HEK293 (cell line): Measurements from ENCODE around the gene MTURN.

Experiments used
- CTCF ChIA-PET: fragments of 350-600 bp; formaldehyde crosslinking; extraction: SDS; loops from one replicate; lab custom pipeline; 2021; ENCODE audit warnings: antibody characterized with exemption; lab: Yijun Ruan, JAX
- POLR2A ChIA-PET: fragments of 300-600 bp; formaldehyde crosslinking; extraction: SDS; loops from one replicate; lab custom pipeline; 2020; ENCODE audit warnings: antibody characterized with exemption, inconsistent platforms; lab: Yijun Ruan, JAX
- H3K27ac ChIP-seq: fragments of 200-500 bp; sonication (Bioruptor generic); 2 replicates; pipeline ENCODE4 v1.5.1; 2014; ENCODE audit warnings: low read depth, low read length, control low read depth, inconsistent platforms; ENCODE audit errors: extremely low read depth
- H3K36me3 ChIP-seq, 2 experiments: fragments of 200-500 bp in 1 of 2; sonication (Bioruptor generic) in 1 of 2; 1 replicate in 1 of 2; 2 replicates in 1 of 2; pipeline ENCODE4 v1.5.1; 2014 to 2017; ENCODE audit warnings: inconsistent platforms in 2 of 2, low read length in 2 of 2; ENCODE audit not compliant: control insufficient read depth in 2 of 2, insufficient read depth in 1 of 2
- H3K4me1 ChIP-seq: fragments of 200-500 bp; sonication (Bioruptor generic); 2 replicates; pipeline ENCODE4 v1.5.1; 2014; ENCODE audit warnings: mild to moderate bottlenecking, low read length, inconsistent platforms; ENCODE audit not compliant: control insufficient read depth, insufficient read depth
- H3K4me3 ChIP-seq: 2 replicates; pipeline ENCODE4 v1.5.1; 2011; ENCODE audit warnings: low read depth, mild to moderate bottlenecking, control low read depth, low read length, moderate library complexity
- H3K9me3 ChIP-seq: fragments of 200-500 bp; sonication (Bioruptor generic); 2 replicates; pipeline ENCODE4 v1.5.1; 2014; ENCODE audit warnings: low read depth, low read length, inconsistent platforms; ENCODE audit not compliant: control insufficient read depth, insufficient read depth
- HOXD13 ChIP-seq: sonication (generic); formaldehyde crosslinking; IDR thresholded peaks from 2 replicates; pipeline ENCODE4 v1.8.0; 2022; ENCODE audit warnings: missing genetic modification reagents, borderline replicate concordance
- SCRT1 ChIP-seq: fragments of 450-650 bp; formaldehyde crosslinking; IDR thresholded peaks from 2 replicates; pipeline ENCODE4 v1.5.1; 2016; ENCODE audit warnings: missing biosample characterization, missing genetic modification characterization, borderline replicate concordance
- SP2 ChIP-seq: fragments of 450-650 bp; formaldehyde crosslinking; IDR thresholded peaks from 2 replicates; pipeline ENCODE4 v1.5.1; 2016; ENCODE audit warnings: missing biosample characterization, missing genetic modification characterization
- ZBTB8A ChIP-seq: fragments of 450-650 bp; formaldehyde crosslinking; IDR thresholded peaks from 2 replicates; pipeline ENCODE4 v1.5.1; 2016; ENCODE audit warnings: missing biosample characterization, missing genetic modification characterization
- ZFHX2 ChIP-seq: fragments of 450-650 bp; formaldehyde crosslinking; conservative IDR thresholded peaks from 2 replicates; pipeline ENCODE4 v1.5.1; 2016; ENCODE audit warnings: missing biosample characterization, missing genetic modification characterization
- ZNF221 ChIP-seq: fragments of 450-650 bp; formaldehyde crosslinking; IDR thresholded peaks from 2 replicates; pipeline ENCODE4 v1.5.1; 2017; ENCODE audit warnings: missing biosample characterization, missing genetic modification characterization, borderline replicate concordance
- ZNF23 ChIP-seq: fragments of 450-650 bp; formaldehyde crosslinking; IDR thresholded peaks from 2 replicates; pipeline ENCODE4 v1.5.1; 2016; ENCODE audit warnings: missing biosample characterization, missing genetic modification characterization, borderline replicate concordance
- ZNF274 ChIP-seq, 2 experiments: fragments of 200-500 bp in 1 of 2; fragments of 450-650 bp in 1 of 2; sonication (Bioruptor generic) in 1 of 2; formaldehyde crosslinking in 1 of 2; IDR thresholded peaks; 2 replicates each; pipeline versions ENCODE4 v1.5.1 to v1.6.1; 2014 to 2016; ENCODE audit warnings: borderline replicate concordance in 1 of 2, inconsistent platforms in 1 of 2, low read length in 1 of 2, missing biosample characterization in 1 of 2, missing genetic modification characterization in 1 of 2
- ZNF280D ChIP-seq: fragments of 450-650 bp; formaldehyde crosslinking; IDR thresholded peaks from 2 replicates; pipeline ENCODE4 v1.5.1; 2016; ENCODE audit warnings: missing biosample characterization, missing genetic modification characterization
- ZNF354C ChIP-seq: fragments of 450-650 bp; formaldehyde crosslinking; IDR thresholded peaks from 2 replicates; pipeline ENCODE4 v1.5.1; 2016; ENCODE audit warnings: missing biosample characterization, missing genetic modification characterization, low read depth, borderline replicate concordance
- ZNF433 ChIP-seq: fragments of 450-650 bp; formaldehyde crosslinking; IDR thresholded peaks from 2 replicates; pipeline ENCODE4 v1.5.1; 2016; ENCODE audit warnings: missing biosample characterization, missing genetic modification characterization, low read depth
- ZNF514 ChIP-seq: fragments of 450-650 bp; formaldehyde crosslinking; IDR thresholded peaks from 2 replicates; pipeline ENCODE4 v1.5.1; 2016; ENCODE audit warnings: missing biosample characterization, missing genetic modification characterization
- ZNF555 ChIP-seq: fragments of 450-650 bp; formaldehyde crosslinking; conservative IDR thresholded peaks from 2 replicates; pipeline ENCODE4 v1.5.1; 2017; ENCODE audit warnings: missing biosample characterization, mild to moderate bottlenecking, missing genetic modification characterization, inconsistent platforms
- ZNF580 ChIP-seq: fragments of 450-650 bp; formaldehyde crosslinking; IDR thresholded peaks from 2 replicates; pipeline ENCODE4 v1.5.1; 2016; ENCODE audit warnings: missing biosample characterization, missing genetic modification characterization
- ZNF623 ChIP-seq: fragments of 450-650 bp; formaldehyde crosslinking; IDR thresholded peaks from 2 replicates; pipeline ENCODE4 v1.5.1; 2016; ENCODE audit warnings: missing biosample characterization, missing genetic modification characterization
- ZNF76 ChIP-seq: fragments of 450-650 bp; formaldehyde crosslinking; IDR thresholded peaks from 2 replicates; pipeline ENCODE4; 2016; ENCODE audit warnings: low read depth, missing biosample characterization, missing genetic modification characterization, borderline replicate concordance
- ZNF776 ChIP-seq: fragments of 450-650 bp; formaldehyde crosslinking; IDR thresholded peaks from 2 replicates; pipeline ENCODE4 v1.5.0; 2017; ENCODE audit warnings: missing biosample characterization, missing genetic modification characterization, borderline replicate concordance
- TF ChIP-seq, protein P1 (sequence below): fragments of 450-650 bp; formaldehyde crosslinking; IDR thresholded peaks from 2 replicates; pipeline ENCODE4 v1.5.1; 2017; ENCODE audit warnings: missing biosample characterization, missing genetic modification characterization
- TF ChIP-seq, protein P2 (sequence below): fragments of 450-650 bp; IDR thresholded peaks from 2 replicates; pipeline ENCODE4 v1.5.1; 2018; ENCODE audit warnings: missing biosample characterization, missing genetic modification characterization
- TF ChIP-seq, protein P3 (sequence below): fragments of 450-650 bp; formaldehyde crosslinking; conservative IDR thresholded peaks from 2 replicates; pipeline ENCODE4 v1.5.1; 2016; ENCODE audit warnings: low read depth, missing biosample characterization, missing genetic modification characterization

Gene MTURN

GRCh38 chr7:30155481-30155880 lies 20.7 kb downstream of the MTURN start:
- peaks cover 0 to 12% of the 10 kb centered on the region in 2 experiments; a peak in 1 of 3 replicates for H3K36me3 ChIP-seq
- no peak overlapping the region for H3K27ac ChIP-seq
- TF ChIP-seq ZNF623 (tag by site-specific recombination) (no peak), ZNF274 (IDR thresholded peaks at IDR 0.05; ENCODE audit: low read length) (no peak), ZNF274 (tag by site-specific recombination; IDR thresholded peaks at IDR 0.05; ENCODE audit: borderline replicate concordance) (no peak), ZNF555 (no peak), ZNF23 (no peak)
- H3K9me3 ChIP-seq: no peaks in the 10 kb centered on the region
- ChIA-PET POLR2A (no interaction called here), CTCF (interaction anchor here (0.8 kb wide), 1 partner anchor 9 kb away, joined by 4 read pairs; no protein-coding TSS in a partner anchor)
- no peak overlapping the region for H3K4me3 ChIP-seq
- H3K4me1 ChIP-seq: no peaks in the 10 kb centered on the region; the same call in 1 of the 2 replicates

DNA sequence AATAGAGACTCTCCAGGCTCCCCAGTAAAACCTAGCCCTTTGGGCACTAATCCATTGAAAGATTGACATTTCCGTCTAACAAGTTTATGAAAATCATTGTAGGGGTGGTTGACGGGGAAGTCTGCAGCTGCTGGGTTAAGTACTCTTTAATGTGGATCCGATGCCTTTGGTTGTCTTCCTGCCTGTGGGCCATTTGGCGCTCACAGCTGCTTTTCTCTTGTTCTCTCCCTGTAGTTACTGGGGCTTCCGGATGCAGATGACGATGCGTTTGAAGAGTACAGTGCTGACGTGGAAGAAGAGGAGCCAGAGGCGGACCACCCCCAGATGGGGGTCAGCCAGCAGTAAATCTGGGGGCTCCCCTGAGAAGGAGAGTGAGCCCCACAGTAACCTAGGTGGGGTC lies 22.4 kb downstream of the MTURN start:
- TF ChIP-seq SCRT1: no peak
- TF ChIP-seq SP2 (tag by site-specific recombination): no peak
- TF ChIP-seq, protein P1, sequence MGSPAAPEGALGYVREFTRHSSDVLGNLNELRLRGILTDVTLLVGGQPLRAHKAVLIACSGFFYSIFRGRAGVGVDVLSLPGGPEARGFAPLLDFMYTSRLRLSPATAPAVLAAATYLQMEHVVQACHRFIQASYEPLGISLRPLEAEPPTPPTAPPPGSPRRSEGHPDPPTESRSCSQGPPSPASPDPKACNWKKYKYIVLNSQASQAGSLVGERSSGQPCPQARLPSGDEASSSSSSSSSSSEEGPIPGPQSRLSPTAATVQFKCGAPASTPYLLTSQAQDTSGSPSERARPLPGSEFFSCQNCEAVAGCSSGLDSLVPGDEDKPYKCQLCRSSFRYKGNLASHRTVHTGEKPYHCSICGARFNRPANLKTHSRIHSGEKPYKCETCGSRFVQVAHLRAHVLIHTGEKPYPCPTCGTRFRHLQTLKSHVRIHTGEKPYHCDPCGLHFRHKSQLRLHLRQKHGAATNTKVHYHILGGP (tag by site-specific recombination): no peak
- no peak for TF ChIP-seq ZNF433 (tag by site-specific recombination)
- no peak for TF ChIP-seq ZFHX2 (tag by site-specific recombination)
- no peak for TF ChIP-seq ZNF221 (tag by site-specific recombination)
- no peak for TF ChIP-seq ZNF776 (tag by site-specific recombination)
- TF ChIP-seq ZNF514: no peak
- TF ChIP-seq ZNF76 (tag by site-specific recombination): no peak
- no peak for TF ChIP-seq ZNF280D (tag by site-specific recombination)
- Histone ChIP-seq H3K9me3 (no peaks in the 10 kb centered on the region), H3K36me3 (peaks cover 0 to 5% of the 10 kb centered on the region in 2 experiments; a peak in 1 of 3 replicates), H3K4me3 (no peak overlapping the region), H3K27ac (no peak overlapping the region), H3K4me1 (peaks cover 6% of the 10 kb centered on the region)
- ChIA-PET CTCF (interaction anchor here (0.7 to 1.2 kb wide), 2 partner anchors 407 to 591 kb away, joined by 4 read pairs; no protein-coding TSS in a partner anchor), POLR2A (no interaction called here)

GRCh38 chr7:30159163-30159562 lies 24.4 kb downstream of the MTURN start:
- CTCF ChIA-PET: interaction anchor here (0.6 to 1.7 kb wide), 4 partner anchors 8 to 310 kb away, joined by 3 to 4 read pairs (median 4); no protein-coding TSS in a partner anchor

More at GRCh38 chr7:30159163-30159562, 24.4 kb downstream of the MTURN start:
- no peaks in the 10 kb centered on the region for H3K36me3 ChIP-seq
- TF ChIP-seq ZNF354C (tag by site-specific recombination) (no peak), ZBTB8A (tag by site-specific recombination) (no peak), HOXD13 (no peak), ZNF580 (tag by site-specific recombination) (no peak)
- TF ChIP-seq, protein P2, sequence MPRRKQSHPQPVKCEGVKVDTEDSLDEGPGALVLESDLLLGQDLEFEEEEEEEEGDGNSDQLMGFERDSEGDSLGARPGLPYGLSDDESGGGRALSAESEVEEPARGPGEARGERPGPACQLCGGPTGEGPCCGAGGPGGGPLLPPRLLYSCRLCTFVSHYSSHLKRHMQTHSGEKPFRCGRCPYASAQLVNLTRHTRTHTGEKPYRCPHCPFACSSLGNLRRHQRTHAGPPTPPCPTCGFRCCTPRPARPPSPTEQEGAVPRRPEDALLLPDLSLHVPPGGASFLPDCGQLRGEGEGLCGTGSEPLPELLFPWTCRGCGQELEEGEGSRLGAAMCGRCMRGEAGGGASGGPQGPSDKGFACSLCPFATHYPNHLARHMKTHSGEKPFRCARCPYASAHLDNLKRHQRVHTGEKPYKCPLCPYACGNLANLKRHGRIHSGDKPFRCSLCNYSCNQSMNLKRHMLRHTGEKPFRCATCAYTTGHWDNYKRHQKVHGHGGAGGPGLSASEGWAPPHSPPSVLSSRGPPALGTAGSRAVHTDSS (tag by site-specific recombination): no peak
- TF ChIP-seq, protein P3, sequence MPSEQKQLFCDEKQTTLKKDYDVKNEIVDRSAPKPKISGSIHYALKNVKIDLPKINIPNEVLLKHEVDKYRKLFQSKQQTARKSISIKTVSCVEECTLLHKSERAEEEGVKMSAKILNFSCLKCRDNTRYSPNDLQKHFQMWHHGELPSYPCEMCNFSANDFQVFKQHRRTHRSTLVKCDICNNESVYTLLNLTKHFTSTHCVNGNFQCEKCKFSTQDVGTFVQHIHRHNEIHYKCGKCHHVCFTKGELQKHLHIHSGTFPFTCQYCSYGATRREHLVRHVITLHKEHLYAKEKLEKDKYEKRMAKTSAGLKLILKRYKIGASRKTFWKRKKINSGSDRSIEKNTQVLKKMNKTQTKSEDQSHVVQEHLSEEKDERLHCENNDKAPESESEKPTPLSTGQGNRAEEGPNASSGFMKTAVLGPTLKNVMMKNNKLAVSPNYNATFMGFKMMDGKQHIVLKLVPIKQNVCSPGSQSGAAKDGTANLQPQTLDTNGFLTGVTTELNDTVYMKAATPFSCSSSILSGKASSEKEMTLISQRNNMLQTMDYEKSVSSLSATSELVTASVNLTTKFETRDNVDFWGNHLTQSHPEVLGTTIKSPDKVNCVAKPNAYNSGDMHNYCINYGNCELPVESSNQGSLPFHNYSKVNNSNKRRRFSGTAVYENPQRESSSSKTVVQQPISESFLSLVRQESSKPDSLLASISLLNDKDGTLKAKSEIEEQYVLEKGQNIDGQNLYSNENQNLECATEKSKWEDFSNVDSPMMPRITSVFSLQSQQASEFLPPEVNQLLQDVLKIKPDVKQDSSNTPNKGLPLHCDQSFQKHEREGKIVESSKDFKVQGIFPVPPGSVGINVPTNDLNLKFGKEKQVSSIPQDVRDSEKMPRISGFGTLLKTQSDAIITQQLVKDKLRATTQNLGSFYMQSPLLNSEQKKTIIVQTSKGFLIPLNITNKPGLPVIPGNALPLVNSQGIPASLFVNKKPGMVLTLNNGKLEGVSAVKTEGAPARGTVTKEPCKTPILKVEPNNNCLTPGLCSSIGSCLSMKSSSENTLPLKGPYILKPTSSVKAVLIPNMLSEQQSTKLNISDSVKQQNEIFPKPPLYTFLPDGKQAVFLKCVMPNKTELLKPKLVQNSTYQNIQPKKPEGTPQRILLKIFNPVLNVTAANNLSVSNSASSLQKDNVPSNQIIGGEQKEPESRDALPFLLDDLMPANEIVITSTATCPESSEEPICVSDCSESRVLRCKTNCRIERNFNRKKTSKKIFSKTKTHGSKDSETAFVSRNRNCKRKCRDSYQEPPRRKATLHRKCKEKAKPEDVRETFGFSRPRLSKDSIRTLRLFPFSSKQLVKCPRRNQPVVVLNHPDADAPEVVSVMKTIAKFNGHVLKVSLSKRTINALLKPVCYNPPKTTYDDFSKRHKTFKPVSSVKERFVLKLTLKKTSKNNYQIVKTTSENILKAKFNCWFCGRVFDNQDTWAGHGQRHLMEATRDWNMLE (tag by site-specific recombination): no peak
- H3K4me3 ChIP-seq: no peak overlapping the region
- H3K27ac ChIP-seq: no peak overlapping the region
- no peaks in the 10 kb centered on the region for H3K9me3 ChIP-seq
- POLR2A ChIA-PET: no interaction called here
- H3K4me1 ChIP-seq: peaks cover 17% of the 10 kb centered on the region
